DOHH2 (cell line): ENCODE measurements around the gene DMD.
"Not testable (repeated sequence)": the region's sequence is repeated elsewhere in the genome, so short reads cannot be mapped to it uniquely, and the experiment has no call there.

Source experiments
- H3F3A ChIP-seq: fragments of 200-600 bp; sonication (generic), shearing (Covaris generic); 2 replicates; pipeline ENCODE4 v1.6.0; 2016; ENCODE audit warnings: antibody characterized with exemption, mild to moderate bottlenecking; ENCODE audit not compliant: control insufficient read depth, insufficient read depth
- H3K27ac ChIP-seq: fragments of 200-600 bp; sonication (generic); 2 replicates; pipeline ENCODE4 v1.5.1; 2014; ENCODE audit warnings: low read depth, mild to moderate bottlenecking, low read length, moderate library complexity
- H3K27me3 ChIP-seq: fragments of 200-600 bp; sonication (generic); 2 replicates; pipeline ENCODE4 v1.6.1; 2014; ENCODE audit warnings: mild to moderate bottlenecking, low read length, mixed read lengths; ENCODE audit not compliant: control insufficient read depth
- H3K36me3 ChIP-seq: fragments of 200-600 bp; sonication (generic); 2 replicates; pipeline ENCODE4 v1.6.1; 2014; ENCODE audit warnings: mild to moderate bottlenecking, low read length, moderate library complexity, mixed read lengths; ENCODE audit not compliant: control insufficient read depth
- H3K4me1 ChIP-seq: fragments of 200-600 bp; sonication (generic); 2 replicates; pipeline ENCODE4 v1.6.1; 2014; ENCODE audit warnings: mild to moderate bottlenecking, low read length, mixed read lengths; ENCODE audit not compliant: control insufficient read depth
- H3K4me2 ChIP-seq: fragments of 200-600 bp; sonication (generic); 2 replicates; pipeline ENCODE4 v1.6.0; 2014; ENCODE audit warnings: mild to moderate bottlenecking, low read length, moderate library complexity
- H3K4me3 ChIP-seq: fragments of 200-600 bp; sonication (generic); 2 replicates; pipeline ENCODE4 v1.5.1; 2014; ENCODE audit warnings: mild to moderate bottlenecking, low read length, mixed read lengths
- H3K79me2 ChIP-seq: fragments of 200-600 bp; sonication (generic); 2 replicates; pipeline ENCODE4 v1.6.1; 2014; ENCODE audit warnings: mild to moderate bottlenecking, low read length, mixed read lengths; ENCODE audit not compliant: control insufficient read depth
- H3K9me2 ChIP-seq: fragments of 200-600 bp; sonication (generic); replicated peaks from 2 replicates; pipeline ENCODE4 v1.6.1; 2014; ENCODE audit warnings: mild to moderate bottlenecking, low read length, mixed read lengths; ENCODE audit not compliant: control insufficient read depth
- H3K9me3 ChIP-seq: fragments of 200-600 bp; sonication (generic); 2 replicates; pipeline ENCODE4 v1.6.1; 2014; ENCODE audit warnings: antibody characterized with exemption, low read length, mixed read lengths; ENCODE audit not compliant: control insufficient read depth, insufficient read depth
- H4K20me1 ChIP-seq: fragments of 200-600 bp; sonication (generic); 2 replicates; pipeline ENCODE4 v1.6.0; 2014; ENCODE audit warnings: low read depth, mild to moderate bottlenecking, antibody characterized with exemption, low read length, moderate library complexity; ENCODE audit not compliant: control insufficient read depth, insufficient read depth
- CTCF ChIP-seq: fragments of 200-600 bp; sonication (generic); IDR thresholded peaks from one replicate; pipeline ENCODE4 v1.5.1; 2014; ENCODE audit warnings: antibody characterized with exemption, mild to moderate bottlenecking, low read depth, low read length; ENCODE audit not compliant: poor library complexity, severe bottlenecking
- EZH2phosphoT487 ChIP-seq: fragments of 200-600 bp; sonication (generic); IDR thresholded peaks from 2 replicates; pipeline ENCODE4 v1.6.1; 2017; ENCODE audit warnings: borderline replicate concordance, mild to moderate bottlenecking, antibody characterized with exemption, low read length, moderate library complexity, mixed read lengths

The DMD gene

GRCh38 chrX:32745323-32745722, 466.0 kb downstream of the DMD start:
- Histone ChIP-seq H3K36me3 (no peaks in the 10 kb centered on the region), H3K27me3 (no peaks in the 10 kb centered on the region), H3K27ac (no peak overlapping the region), H3K79me2 (no peaks in the 10 kb centered on the region), H3K9me3 (no peaks in the 10 kb centered on the region), H3F3A (no peaks in the 10 kb centered on the region), H4K20me1 (no peaks in the 10 kb centered on the region), H3K9me2 (no peaks in the 10 kb centered on the region), H3K4me3 (no peak overlapping the region), H3K4me1 (no peaks in the 10 kb centered on the region), H3K4me2 (no peak overlapping the region)
- no peak for TF ChIP-seq CTCF
- TF ChIP-seq EZH2phosphoT487, result no peak

GRCh38 chrX:32744921-32745320, 466.4 kb downstream of the DMD start:
- Histone ChIP-seq H3K27ac (no peak overlapping the region), H3K4me3 (no peak overlapping the region), H3K79me2 (no peaks in the 10 kb centered on the region), H3K9me3 (no peaks in the 10 kb centered on the region), H3K36me3 (no peaks in the 10 kb centered on the region), H3K4me2 (no peak overlapping the region), H3F3A (no peaks in the 10 kb centered on the region), H3K9me2 (no peaks in the 10 kb centered on the region), H3K27me3 (no peaks in the 10 kb centered on the region), H4K20me1 (no peaks in the 10 kb centered on the region), H3K4me1 (no peaks in the 10 kb centered on the region)
- TF ChIP-seq EZH2phosphoT487 (no peak), CTCF (no peak)

GRCh38 chrX:32741910-32742309, 469.4 kb downstream of the DMD start:
- H3K36me3 ChIP-seq, result no peaks in the 10 kb centered on the region
- no peak overlapping the region for H3K4me3 ChIP-seq
- no peaks in the 10 kb centered on the region for H3K9me3 ChIP-seq
- H3K4me1 ChIP-seq, result no peaks in the 10 kb centered on the region
- H4K20me1 ChIP-seq, result no peaks in the 10 kb centered on the region
- H3F3A ChIP-seq, result no peaks in the 10 kb centered on the region
- H3K27me3 ChIP-seq, result no peaks in the 10 kb centered on the region
- no peak for TF ChIP-seq CTCF
- no peak for TF ChIP-seq EZH2phosphoT487
- no peak overlapping the region for H3K27ac ChIP-seq
- H3K4me2 ChIP-seq, result no peak overlapping the region
- no peaks in the 10 kb centered on the region for H3K79me2 ChIP-seq
- H3K9me2 ChIP-seq, result no peaks in the 10 kb centered on the region

- no peaks in the 10 kb centered on the region for H3K9me3 ChIP-seq
- H3K27me3 ChIP-seq, result no peaks in the 10 kb centered on the region
- no peaks in the 10 kb centered on the region for H3K9me2 ChIP-seq
- TF ChIP-seq EZH2phosphoT487 (no peak), CTCF (no peak)
- no peak overlapping the region for H3K4me3 ChIP-seq
- H3K4me1 ChIP-seq, result no peaks in the 10 kb centered on the region
- no peaks in the 10 kb centered on the region for H4K20me1 ChIP-seq
- no peaks in the 10 kb centered on the region for H3F3A ChIP-seq
- no peaks in the 10 kb centered on the region for H3K36me3 ChIP-seq
- no peak overlapping the region for H3K4me2 ChIP-seq
- no peaks in the 10 kb centered on the region for H3K79me2 ChIP-seq
- H3K27ac ChIP-seq, result no peak overlapping the region
Measured at GRCh38 chrX:32708542-32708941, 502.8 kb downstream of the DMD start.

GRCh38 chrX:32705385-32705784, 506.0 kb downstream of the DMD start:
- not testable (repeated sequence) for H3K27ac ChIP-seq, H3K9me2 ChIP-seq, H3K36me3 ChIP-seq, H3K4me1 ChIP-seq, H3K79me2 ChIP-seq, H3K27me3 ChIP-seq, H3K4me2 ChIP-seq, H3K4me3 ChIP-seq, H3F3A ChIP-seq, H3K9me3 ChIP-seq, H4K20me1 ChIP-seq
